ENCODE measurements around the gene IRF4.

The IRF4 gene

DNA sequence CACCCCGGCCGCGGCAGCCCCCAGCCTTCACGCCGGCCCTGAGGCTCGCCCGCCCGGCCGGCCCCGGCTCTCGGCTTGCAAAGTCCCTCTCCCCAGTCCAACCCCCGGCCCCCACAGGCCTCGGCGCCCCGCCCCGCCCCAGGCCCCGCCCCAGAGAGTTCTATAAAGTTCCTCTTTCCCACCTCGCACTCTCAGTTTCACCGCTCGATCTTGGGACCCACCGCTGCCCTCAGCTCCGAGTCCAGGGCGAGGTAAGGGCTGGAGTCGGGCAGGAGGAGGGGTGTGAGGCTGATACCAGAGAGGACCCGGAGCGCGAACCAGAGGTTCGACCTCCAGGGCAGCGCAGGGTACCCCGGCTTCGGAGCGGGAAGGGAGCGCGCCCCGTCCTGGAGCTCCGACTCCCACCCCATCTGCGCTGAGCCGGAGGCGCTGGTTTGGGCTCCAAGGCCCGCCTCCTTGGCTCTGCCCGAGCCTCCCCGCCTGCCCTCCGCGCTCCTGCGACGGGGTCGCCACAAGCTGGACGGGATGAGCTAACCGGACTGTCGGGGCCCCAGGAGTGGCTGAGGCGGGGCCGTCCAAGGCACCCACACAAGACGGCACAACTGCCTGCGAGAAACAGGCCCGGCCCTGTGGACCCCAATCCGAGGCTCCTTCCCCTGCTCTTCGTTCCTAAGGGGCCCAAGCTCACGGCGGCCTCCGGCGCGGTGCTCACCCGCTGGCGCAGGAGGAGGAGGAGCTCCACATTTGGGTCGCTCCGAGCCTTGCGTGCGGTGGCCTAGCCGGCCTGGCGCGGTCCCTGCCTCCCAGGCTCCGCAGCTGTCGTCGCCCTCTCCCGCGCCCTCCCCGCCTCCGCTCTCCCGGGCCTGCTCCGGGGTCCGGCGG is at the start of gene IRF4:
TSS of gene IRF4 (plus strand) at position 194 of the 882 bp plus-strand sequence. CDS start 1,401 bp downstream, outside the sequence.
- DNase-seq, result peak; percentile 89

DNA sequence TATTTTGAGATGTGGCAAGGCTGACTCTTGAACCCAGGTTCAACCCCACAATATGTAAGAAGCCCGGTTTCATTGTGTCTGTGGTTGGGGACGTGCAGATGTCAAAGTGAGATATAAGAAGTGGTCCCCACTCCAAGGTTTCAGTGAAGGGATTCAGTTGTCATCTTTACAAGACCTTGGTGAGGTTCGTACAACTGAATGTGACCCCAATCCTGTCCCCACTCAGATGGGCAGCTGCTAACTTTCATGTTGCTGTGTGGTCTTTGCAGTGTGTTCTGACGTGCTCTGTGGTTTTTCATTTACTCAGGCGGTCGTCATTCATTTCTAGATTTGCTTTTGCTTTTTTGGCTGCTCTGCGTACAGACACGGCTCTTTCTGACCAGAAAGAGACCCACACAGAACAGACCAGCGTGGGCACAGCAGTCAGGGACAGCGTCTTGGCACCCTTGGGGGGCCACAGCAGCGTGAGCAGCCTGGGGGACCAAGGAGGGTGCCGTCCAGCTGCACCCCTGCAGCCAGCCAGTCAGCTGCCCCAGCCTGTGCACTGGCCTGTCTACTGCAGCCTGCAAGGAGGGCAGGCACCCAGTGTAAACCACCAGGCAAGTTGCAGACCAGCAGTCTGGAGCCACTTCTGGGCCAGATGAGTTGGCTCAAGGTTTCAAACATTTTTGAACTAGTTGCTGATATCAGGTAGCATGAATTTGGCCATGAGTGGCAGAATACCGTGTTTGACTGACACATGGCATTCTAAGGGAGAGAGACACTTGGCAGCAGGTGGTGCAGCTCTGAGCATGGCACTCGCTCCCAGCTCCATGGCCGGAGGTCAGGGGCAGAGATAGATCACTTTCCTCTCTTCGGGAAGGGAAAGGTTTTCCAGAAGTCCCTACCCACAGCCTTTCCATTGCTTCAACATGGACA is 49.4 kb upstream of the IRF4 start:
- no peak for DNase-seq

DNA sequence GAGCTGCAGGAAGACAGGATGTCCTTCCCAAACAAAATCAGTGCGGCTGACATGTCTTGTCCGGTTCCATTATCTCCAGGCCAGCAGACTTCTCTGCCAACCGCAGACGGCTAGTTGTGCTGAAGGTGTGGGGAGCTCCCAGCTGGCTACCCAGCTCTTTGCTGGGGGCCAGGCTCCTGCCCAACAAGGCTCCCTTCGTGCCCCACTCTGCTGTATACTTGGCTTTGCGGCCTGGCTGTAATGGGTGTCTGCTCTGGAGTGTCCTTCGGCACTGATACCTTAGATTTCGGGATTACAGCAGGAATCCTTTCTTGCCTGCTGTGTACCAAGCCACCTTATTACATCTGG is 48.7 kb upstream of the IRF4 start:
- no peak for DNase-seq

DNA sequence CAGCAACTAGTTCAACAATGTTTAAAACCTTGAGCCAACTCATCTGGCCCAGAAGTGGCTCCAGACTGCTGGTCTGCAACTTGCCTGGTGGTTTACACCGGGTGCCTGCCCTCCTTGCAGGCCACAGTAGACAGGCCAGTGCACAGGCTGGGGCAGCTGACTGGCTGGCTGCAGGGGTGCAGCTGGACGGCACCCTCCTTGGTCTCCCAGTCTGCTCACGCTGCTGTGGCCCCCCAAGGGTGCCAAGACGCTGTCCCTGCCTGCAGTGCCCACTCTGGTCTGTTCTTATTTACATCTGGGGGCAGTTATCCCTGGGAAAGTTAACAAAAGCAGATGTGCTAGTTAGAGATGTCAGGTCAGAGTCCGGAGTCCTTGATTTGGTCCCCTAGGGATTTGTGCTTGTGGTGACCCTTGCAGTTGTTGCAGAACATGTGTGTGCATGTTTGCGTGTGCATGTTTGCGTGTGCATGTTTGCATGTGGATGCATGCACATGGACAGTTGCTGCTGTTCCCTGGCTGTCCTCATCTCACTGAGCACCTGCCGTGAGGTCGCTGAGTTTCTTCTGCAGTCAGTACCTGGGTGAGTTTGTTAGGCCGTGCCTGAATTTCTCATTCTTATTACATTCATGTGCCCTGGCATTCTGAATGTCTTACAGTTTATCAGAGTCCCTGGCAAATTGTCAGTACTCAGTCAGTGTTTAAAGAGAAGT is 48.2 kb upstream of the IRF4 start:
- DNase-seq, result no peak

DNA sequence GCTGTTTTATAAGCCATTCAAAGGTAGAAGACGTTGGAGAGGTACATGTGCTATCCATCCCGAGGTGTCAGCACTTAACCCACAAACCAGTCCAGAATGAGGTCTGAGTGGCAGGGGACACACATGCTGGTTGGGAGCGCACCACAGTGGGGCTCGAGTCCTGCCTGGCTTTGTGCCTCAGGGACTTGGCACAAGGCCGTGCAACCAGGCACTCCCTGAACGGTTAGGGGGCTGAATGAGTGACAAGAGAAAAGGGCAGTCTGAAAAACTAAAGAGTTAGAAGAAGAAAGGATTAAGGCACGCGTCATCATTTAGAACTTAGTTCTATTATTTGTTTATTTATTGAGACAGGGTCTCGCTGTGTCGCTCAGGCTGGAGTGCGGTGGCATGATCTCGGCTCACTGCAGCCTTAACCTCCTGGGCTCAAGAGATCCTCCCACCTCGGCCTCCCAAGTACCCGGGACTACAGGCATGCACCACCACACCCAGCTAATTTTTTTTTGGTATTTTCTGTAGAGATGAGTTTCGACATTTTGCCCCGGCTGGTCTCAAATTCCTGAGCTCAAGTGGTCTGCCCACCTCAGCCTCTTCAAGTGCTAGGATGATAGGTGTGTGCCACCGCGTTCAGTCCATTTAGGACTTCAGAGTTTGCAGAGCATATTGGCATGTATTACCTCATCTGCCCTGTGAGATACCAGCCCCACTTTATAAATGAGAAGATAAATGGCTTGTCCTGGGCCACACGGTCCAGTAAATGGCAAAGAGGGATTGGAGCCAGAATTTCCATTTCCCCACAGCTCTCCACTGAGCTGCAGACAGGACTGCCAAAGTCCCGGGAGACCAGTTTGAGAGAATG is 47.4 kb upstream of the IRF4 start:
- no peak for DNase-seq

DNA sequence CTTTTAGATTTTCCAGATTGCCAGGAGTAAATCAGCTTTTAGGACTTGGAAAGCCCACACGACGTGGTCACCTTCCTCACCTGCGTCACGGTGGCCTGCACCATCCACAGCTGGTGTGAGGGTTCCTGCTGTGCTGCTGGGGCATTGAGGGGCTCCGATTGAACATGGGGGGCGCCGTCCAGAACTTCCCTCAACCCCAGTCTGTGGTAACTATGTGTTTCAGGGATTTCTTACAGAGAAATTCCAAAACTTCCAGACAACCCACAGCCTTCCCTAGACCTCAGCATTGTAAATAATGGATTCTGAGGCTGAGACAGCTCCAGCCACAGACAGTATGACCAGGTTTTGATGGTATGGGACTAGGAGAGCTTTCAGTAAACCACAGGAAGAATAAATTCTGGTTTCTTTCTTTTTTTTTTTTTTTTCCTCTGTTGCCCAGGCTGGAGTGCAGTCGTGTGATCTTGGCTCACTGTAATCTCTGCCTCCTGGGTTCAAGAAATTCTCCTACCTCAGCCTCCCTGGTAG is 46.7 kb upstream of the IRF4 start:
- DNase-seq, result no peak

DNA sequence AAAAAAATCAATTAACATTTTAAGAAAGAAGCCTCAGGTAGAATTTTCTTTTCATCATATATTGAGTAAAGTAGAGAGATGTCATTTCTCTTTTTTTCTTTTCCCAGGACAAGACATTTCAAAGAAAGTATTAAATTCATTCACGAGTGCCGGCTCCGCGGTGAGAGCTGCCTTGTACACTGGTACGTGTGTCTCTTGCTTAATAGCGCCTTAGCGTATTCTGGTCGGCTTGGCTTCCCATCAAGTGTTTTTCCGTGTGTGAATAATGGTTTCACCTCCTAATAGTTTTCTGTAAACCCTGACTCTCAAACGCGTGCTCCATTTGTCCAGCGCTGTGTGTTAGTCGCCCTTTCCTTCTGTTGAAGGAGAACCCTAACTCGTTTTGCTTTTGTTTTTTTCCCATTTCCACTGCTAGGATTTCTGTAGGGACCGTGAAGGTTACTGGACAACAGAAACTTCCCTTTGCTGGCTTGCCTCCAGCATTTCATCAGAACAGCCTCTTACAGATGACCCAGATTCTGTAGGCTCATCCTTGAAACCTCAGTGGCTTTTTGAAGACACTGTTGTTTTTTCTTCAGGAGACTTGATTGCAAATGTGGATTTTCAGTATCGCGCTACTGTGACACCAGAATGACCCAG is 45.7 kb upstream of the IRF4 start:
- no peak for DNase-seq

DNA sequence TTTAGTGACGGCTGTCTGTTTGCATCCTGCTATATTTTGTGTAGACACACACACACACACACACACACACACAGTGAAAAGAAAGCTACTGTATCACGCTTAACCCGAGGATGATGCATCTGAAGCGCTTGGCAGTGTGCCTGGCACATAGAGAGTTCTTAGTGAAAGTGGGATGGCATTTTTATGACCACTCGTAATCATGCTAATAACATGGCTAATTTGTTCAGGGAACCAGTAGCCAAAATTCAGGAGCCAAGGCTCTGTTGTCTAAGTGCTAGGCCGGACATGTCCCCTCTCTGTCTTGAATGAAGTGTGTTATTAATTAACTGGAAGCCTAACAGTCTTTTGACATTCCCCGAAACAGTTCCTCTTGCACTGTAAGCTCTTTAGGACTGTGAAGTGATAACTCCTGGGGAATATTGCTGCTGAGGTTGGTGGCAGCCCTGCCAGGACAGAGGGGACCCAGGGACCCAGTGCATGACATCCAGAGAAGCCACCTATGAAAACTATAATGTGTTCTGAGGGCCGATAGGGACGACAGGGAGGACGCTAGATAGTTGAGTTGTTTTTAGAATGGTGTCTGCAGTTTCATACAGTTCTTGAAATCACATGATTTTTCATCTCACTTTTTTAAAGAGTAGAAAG is 45.0 kb upstream of the IRF4 start:
- no peak for DNase-seq

DNA sequence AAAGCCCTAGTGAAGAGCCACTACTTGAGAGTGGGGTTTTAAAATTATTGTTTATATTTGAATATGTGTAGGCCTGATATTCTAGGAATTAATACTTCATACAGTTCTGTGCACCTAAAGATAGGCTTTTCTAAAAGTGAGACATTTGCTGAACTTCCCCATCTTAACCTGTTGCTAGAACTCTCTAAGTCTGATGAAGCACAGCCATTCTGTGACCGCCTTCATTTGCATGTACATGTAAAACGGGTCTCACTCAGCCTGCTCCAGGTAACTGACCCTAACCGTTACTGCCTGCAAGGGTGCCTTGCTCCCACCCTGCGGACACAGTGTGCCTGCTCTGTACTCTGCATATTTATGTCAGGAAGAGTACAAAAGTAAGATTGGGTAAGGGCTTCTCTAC is 44.3 kb upstream of the IRF4 start:
- no peak for DNase-seq

DNA sequence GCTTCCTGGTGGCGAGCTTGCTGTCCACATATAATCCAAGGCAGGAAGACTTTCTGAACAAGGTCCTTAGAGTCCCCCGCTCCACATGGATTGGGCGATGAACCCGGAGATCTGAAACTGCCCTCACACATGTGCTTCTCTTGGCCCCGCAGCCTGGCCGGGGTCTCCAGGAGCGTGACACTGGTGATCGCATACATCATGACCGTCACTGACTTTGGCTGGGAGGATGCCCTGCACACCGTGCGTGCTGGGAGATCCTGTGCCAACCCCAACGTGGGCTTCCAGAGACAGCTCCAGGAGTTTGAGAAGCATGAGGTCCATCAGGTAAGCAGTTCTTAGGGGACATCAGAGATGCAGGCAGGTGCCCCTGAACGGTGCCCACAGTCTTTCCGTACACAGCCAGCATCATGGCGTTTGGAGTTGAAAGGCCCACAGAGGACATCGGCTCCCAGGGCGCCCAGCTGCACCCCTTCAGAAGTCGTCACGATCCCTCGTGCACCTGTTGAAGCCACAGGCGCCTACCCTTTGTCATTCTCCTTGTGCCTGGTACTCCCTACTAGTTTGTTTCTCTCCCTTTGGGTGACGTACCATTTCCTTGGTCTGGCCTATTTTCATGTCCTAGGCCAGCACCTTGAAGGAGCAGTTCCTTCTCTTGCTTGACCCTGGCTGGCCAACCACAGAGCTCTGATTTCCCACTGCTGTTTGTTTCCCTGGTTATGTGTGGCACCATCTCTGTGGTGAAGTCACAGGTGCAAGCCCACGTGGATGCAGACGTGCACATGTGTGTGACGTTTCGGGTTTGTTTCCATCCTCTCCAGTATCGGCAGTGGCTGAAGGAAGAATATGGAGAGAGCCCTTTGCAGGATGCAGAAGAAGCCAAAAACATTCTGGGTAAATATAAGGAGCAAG is 43.3 kb upstream of the IRF4 start:
- no peak for DNase-seq

DNA sequence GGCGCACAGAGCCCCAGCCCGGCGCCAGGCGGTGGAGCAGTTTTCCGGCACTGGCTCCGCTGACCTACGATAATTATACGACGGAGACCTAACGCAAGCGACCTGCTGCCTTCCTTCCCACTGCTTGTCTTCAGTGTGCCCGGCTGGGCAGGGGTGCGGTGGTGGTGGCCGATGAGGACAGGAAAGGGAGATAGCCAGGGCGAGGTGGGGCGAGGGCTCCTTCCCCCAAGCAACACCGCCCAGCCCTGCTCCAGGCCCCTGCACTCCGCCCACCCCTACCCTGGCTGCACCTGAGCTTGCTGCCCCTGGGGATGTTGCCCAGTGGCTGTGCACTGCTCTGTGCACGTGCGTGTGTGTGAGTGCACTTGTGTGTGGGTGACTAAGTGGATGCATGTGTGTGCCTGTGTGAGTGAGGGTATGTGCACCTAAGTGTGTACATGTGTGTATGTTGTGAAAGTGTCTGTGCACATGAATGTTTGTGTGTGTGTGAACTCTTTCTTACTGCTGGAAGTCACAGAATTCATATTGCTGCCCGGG is 42.6 kb upstream of the IRF4 start:
- DNase-seq, result no peak

DNA sequence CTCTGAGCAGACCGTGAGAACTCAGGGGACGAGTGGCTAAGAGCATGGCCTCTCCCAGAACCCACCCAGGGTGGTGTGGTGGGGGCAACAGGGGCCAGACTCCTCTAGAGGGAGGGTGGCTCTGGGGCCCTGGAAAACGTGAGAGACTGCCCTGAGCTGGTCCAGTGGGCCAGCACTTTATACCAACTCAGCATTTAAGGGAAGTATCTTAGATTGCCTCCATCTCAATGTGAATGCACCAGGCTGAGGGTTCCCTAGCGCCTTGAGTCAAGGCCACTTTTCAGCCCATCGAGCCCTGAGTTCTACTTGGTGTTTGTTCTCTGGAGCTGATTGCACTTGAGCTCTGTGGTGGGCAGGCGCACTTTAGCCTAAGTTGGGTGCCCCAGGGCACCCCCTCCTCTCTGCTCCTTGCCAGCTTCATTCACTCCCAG is 42.0 kb upstream of the IRF4 start:
- DNase-seq, result no peak

DNA sequence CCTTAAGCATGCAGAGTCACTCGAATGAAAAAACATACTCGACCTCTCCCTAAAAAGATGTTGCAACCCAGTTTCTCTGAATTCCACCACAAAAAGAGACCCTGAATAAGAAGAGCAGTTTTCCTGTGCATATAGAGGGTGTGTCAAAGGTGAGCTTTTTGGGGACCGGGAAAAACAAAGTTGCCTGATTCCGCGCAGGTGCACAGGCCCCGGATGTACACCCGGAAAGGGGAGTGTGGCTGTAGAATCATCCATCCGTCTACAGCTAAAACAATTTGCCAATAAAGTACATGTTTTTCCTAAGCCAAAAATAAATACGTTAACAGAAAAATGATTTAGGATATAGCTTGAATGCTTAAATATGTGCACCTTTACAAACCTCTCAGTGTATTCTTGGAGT is 41.2 kb upstream of the IRF4 start:
- no peak for DNase-seq

DNA sequence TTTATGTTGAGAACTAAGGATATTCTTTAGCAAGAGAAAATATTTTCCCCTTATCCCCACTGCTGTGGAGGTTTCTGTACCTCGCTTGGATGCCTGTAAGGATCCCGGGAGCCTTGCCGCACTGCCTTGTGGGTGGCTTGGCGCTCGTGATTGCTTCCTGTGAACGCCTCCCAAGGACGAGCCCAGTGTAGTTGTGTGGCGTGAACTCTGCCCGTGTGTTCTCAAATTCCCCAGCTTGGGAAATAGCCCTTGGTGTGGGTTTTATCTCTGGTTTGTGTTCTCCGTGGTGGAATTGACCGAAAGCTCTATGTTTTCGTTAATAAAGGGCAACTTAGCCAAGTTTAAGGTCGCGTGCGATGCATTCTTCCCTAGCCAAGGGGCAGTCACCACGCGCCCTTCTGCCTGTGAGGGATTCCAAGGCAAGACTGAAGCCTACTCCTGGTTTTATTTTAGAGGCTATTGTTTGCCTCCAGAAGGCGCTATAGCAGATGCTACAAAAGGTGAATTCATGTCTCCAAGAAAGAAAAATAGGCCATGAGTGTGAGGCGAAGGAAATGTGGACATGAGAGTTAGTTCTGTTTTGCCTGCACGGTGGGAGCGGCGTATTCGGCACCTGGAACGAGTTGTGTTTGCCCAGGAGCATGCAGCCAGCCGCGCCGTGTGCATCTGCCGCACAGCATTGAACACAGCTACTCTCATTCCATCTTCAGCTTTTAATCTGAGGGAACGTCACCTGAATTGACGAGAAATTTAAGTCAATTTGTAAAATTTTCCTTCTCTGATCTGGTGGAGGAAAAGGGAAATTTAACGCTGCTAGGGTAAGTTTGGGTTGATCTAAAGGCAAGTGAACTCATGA is 40.3 kb upstream of the IRF4 start:
- DNase-seq, result no peak

DNA sequence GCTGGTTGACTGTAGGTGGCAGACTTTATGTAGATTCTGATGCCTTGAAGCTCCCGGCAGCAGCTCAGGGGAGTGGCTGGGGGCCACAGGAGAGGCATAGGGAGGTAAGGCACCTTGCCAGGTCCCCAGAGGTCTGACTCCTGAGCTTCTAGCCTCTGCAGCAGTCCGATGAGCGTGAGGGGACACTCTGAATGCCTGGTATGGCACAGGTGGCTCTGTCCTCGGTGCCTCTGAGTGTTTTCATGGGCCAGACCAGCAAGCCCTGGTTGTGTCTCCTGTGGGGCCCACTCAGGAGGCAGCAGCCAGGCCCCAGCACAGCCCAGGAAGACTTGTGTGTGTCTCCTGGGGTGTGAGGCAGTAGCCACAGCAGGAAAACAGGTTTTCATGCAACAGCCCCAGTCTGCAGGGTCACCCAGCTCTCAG is 39.7 kb upstream of the IRF4 start:
- DNase-seq, result no peak

DNA sequence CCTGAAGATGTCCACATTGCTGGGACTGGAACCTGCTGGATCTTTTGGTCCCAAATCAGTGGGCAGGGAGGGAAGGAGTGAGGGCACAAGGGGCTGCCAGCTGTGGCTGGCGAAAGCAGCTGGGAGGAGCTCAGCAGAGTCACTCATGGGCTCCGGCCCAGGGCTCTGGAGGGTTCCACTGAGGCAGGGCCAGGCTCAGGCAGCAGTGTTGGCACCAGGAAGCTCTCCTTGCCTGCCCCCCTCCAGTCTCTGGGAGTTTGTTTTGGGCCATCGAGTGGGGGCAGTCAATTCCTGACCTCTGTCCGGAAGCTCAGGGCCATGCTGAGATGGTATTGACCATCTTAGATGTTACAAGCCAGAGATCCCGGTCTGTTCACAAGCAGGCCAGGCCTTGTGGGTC is 39.1 kb upstream of the IRF4 start:
- DNase-seq, result no peak

DNA sequence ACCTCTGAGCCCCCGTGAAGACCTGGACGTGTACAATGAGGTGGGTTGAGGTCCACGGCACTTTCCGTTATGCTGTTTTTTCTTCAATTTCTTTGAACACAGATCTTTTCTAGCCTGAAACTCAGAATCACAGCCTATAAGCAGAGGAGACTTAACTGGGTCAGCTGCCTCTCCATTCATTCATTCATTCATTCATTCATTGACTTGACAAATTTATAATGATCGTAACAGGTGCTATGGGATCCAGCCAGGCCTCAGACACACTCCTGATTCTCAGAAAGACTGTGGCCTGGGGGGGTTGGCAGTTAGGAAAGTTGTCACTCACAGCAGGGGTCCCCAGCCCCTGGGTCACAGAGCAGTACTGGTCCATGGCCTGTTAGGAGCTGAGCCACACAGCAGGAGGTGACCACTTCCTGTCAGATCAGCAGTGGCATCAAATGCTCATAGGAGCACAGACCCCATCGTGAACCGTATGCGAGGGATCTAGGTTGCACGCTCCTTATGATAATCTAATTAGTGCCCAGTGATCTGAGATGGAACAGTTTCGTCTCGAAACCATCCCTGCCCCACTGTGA is 38.6 kb upstream of the IRF4 start:
- DNase-seq, result no peak

Measured in activated CD4-positive, alpha-beta T cell treated with anti-CD3 and anti-CD28 coated beads, Interleukin-10, Interleukin-2, amounts not matched to agents 100 ng/mL and 50 ng/mL, durations not matched to agents 16 hours and 8 hours (primary cell).